ENCODE data around the gene UGT1A8.

Gene UGT1A8

DNA sequence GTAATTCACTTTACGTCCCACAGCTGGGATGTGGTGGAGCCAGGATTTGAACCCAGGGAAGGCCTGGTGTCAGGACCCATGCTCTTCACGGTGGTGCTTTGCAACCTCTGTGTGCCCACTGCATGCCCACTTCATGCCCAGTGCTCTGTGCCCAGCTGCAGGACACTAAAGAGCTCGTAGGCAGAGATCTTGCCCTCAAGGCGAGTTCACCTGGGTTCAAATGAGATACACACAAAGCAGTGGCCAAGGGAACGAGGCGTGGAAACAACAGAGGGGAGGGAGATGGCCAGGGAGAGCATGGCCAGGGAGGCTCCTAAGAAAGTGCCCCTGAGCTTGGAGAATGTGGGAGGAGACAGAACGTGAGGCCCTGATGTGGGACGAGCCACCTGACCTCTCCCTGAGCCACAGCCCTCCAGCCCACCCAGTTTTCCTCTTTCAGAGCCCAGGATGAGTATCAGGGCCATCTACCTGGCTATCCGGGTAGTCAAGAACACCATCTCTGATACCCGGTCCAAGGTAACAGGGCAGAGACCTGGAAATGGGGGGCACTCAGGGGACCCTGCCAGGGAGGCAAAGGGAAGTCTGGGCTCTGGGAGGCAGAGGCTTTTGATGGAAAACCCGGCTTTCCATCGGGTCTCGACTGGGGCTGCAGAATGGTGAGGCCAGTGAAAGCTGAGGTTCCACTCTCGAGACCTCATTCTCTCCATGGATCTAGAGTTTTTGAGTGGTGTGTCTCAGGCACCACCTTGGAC lies 181.1 kb downstream of the UGT1A8 start:
- DNase-seq (ENCODE audit: low read depth in 1 of 2, low spot score in 1 of 2) = no peak
- in situ Hi-C loops (cut with HindIII; ENCODE audit: low pct_unique_long_range_greater_than_20kb, low sequenced_read_pairs) = no loop called here
- no peak for TF ChIP-seq JUND (IDR thresholded peaks at IDR 0.05; ENCODE audit: low read depth)

DNA sequence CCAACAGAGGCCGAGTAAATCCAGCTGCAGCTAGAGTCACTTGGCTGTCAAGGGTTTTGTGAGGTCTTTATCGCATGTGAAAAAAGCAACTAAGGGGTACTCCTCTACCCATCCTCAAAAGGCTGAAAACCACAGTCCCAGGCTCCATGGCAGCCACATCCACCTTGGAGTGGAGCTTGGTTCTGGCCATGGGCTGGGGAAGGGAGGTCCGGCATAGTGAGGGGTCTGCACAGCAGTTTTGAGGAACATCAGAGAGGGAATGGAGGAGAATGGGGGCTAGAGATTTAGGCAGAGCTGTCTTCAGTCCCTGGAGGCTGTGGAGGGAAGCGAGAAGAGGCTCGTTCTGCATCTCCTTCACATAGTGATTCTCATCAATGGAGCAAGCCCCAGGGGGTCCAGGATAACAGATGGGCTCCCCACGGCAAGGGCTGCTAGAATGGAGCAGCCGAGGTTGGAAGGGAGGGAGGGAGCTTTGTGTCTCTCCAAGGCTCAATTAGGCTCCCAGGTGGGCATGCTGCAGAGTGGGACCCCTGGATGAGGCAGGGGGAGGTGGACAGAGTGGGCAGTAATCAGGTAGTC lies 181.7 kb downstream of the UGT1A8 start:
- no peak for TF ChIP-seq JUND (IDR thresholded peaks at IDR 0.05; ENCODE audit: low read depth)
- in situ Hi-C loops (cut with HindIII; ENCODE audit: low pct_unique_long_range_greater_than_20kb, low sequenced_read_pairs) = no loop called here
- no peak for DNase-seq (ENCODE audit: low read depth in 1 of 2, low spot score in 1 of 2)

GRCh38 chr2:233799716-233800115 lies 182.3 kb downstream of the UGT1A8 start:
- TF ChIP-seq JUND (IDR thresholded peaks at IDR 0.05; ENCODE audit: low read depth) = no peak
- no peak for DNase-seq (ENCODE audit: low read depth in 1 of 2, low spot score in 1 of 2)
- in situ Hi-C loops (cut with HindIII; ENCODE audit: low pct_unique_long_range_greater_than_20kb, low sequenced_read_pairs) = no loop called here

GRCh38 chr2:233800208-233800607 lies 182.8 kb downstream of the UGT1A8 start:
- no peak for DNase-seq (ENCODE audit: low read depth in 1 of 2, low spot score in 1 of 2)
- TF ChIP-seq JUND (IDR thresholded peaks at IDR 0.05; ENCODE audit: low read depth) = no peak
- in situ Hi-C loops (cut with HindIII; ENCODE audit: low pct_unique_long_range_greater_than_20kb, low sequenced_read_pairs) = no loop called here

DNA sequence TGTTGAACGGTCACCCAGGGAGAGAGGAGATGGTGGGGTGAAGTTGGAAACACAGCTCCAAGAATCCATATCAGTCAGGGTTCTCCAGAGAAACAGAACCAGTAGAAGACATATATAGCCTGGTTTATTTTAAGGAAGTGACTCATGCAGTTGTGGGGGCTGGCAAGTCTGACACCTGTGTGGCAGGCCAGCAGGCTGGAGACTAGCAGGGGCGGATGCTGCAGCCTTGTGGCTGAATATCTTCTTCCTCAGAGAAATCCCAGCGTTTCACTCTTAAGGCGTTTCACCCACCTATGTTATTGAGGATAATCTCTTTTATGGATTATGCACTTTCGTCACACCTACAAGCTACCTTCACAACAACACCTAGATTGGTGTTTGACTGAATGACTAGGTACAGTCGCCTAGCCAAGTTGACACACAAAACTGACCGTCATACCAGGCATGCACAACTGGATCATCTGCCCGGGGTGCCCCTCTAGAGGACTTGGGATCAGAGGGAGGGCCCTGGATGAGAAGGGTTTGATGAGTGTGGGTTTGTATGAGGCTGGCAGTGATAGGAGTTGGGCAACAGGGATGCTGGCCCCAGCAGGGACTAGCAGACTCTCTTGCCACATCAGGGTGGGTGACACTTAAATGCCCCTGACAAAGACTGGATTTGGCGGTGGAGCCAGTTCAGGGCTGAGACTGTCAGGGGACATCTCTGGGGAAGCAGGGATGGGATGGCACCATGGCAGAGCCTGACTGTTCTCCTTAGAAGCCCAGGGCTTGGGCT lies 184.1 kb downstream of the UGT1A8 start:
- TF ChIP-seq JUND (IDR thresholded peaks at IDR 0.05; ENCODE audit: low read depth) = no peak

GRCh38 chr2:233802132-233802815 lies 184.8 kb downstream of the UGT1A8 start:
- no peak for DNase-seq (ENCODE audit: low read depth in 1 of 2, low spot score in 1 of 2)
- TF ChIP-seq JUND (IDR thresholded peaks at IDR 0.05; ENCODE audit: low read depth) = no peak
- in situ Hi-C loops (cut with HindIII; ENCODE audit: low pct_unique_long_range_greater_than_20kb, low sequenced_read_pairs) = no loop called here

More for the DNA sequence above, 184.1 kb downstream of the UGT1A8 start:
- no peak for DNase-seq (ENCODE audit: low read depth in 1 of 2, low spot score in 1 of 2)
- in situ Hi-C loops (cut with HindIII; ENCODE audit: low pct_unique_long_range_greater_than_20kb, low sequenced_read_pairs) = no loop called here

DNA sequence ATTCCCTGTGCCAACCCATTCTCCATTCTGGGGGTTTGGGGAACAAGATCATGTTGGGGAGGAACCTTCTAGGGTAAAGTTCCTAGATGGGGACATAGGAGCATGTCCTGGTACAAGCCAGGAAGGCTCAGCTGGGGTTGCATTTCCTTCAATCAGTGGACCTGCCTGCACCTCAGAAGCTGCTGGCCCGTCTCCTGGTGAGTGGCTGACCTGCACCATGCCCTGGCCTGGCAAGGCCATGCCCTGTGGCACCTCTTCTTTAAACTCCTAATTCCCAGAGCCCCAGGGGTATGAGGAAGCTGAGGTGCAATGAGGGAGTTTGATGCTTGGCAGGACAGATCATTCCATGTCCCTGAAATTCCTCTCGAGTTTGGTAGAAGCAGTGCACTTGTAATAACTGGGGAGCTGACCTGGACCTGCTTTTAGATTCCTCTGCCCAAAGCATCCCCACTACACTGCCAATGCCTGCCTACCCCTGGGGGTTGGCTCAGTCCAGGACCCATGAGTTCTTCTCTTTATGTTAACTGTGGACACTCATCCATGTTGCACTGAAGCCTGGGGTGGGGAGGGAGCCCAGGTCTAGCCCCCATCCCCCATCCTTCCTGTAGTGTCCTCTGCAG lies 186.0 kb downstream of the UGT1A8 start:
- no peak for TF ChIP-seq JUND (IDR thresholded peaks at IDR 0.05; ENCODE audit: low read depth)
- in situ Hi-C loops (cut with HindIII; ENCODE audit: low pct_unique_long_range_greater_than_20kb, low sequenced_read_pairs) = no loop called here
- DNase-seq (ENCODE audit: low read depth in 1 of 2, low spot score in 1 of 2) = no peak

DNA sequence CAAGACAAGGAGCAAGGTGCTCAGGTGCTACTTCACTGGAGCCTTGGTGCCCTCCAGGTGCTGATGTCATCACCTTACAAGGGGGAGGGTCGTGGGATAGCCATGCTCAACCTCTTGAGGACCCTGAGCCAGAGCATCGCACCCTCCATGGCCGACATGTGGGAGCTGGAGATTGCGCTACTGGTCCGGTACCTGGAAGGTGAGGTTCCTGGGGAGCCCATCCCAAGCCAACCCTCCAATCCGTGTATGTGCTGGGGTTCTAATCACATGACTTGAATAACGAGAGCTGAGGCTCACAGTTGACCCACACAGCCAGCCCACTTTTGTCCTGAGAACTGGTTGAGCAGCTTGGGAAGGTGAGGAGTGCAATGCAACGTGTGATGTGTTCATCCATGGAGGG lies 186.6 kb downstream of the UGT1A8 start:
- no peak for DNase-seq (ENCODE audit: low read depth in 1 of 2, low spot score in 1 of 2)
- in situ Hi-C loops (cut with HindIII; ENCODE audit: low pct_unique_long_range_greater_than_20kb, low sequenced_read_pairs) = no loop called here

GRCh38 chr2:233807215-233807865 lies 189.9 kb downstream of the UGT1A8 start:
- in situ Hi-C loops (cut with HindIII; ENCODE audit: low pct_unique_long_range_greater_than_20kb, low sequenced_read_pairs) = no loop called here
- TF ChIP-seq JUND (IDR thresholded peaks at IDR 0.05; ENCODE audit: low read depth) = no peak

More for the DNA sequence above, 186.6 kb downstream of the UGT1A8 start:
- no peak for TF ChIP-seq JUND (IDR thresholded peaks at IDR 0.05; ENCODE audit: low read depth)

DNA sequence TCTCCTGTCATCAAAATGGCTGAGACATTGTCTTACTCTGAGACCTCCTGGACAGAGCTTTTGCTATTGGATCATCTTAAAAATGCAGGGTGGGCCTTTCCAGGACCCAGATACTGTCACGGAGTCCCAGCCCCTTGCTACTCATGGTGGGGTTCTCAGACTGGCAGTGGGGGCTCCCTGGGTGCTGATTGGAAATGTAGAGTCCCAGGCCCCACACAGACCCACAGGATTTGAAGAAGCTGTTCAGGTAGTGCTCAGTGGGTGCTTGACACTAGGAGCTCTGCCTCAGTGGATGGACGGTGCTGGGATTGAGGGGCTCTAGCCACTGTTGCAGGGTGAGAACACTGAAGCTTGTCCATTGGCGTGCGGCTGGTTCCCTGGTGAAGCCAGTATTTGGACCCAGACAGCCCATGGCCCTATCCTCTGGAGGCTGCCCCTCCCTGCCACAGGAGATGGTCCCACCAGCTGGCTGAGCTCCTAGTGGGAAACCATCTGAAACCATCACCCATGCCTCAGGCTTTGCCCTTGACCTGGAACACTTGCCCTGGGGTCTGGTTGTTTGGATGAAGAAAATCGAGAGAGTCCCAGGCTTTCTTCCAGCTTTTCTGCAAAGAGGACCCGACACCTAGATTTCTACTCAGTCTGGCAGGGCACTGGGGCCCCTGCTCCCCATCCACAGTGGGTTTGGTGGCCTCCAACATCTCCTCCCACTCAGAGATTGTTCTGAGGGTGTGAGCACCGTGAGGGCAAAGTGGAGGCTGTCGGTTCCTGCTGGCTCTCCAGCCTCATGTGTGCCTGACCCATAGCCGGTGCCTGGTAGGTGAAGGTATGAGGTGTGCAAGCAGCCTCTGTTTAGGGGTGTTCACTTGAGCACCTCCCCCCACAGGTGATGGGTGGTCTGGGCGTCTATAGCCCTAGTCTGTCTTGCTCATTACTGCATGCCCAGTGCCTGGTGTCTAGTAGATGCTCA lies 190.8 kb downstream of the UGT1A8 start:
- no peak for TF ChIP-seq JUND (IDR thresholded peaks at IDR 0.05; ENCODE audit: low read depth)
- DNase-seq (ENCODE audit: low read depth in 1 of 2, low spot score in 1 of 2) = no peak
- in situ Hi-C loops (cut with HindIII; ENCODE audit: low pct_unique_long_range_greater_than_20kb, low sequenced_read_pairs) = no loop called here

More at GRCh38 chr2:233807215-233807865, 189.9 kb downstream of the UGT1A8 start:
- DNase-seq (ENCODE audit: low read depth in 1 of 2, low spot score in 1 of 2) = no peak

GRCh38 chr2:233810385-233810784 lies 193.0 kb downstream of the UGT1A8 start:
- in situ Hi-C loops (cut with HindIII; ENCODE audit: low pct_unique_long_range_greater_than_20kb, low sequenced_read_pairs) = no loop called here
- TF ChIP-seq JUND (IDR thresholded peaks at IDR 0.05; ENCODE audit: low read depth) = no peak
- no peak for DNase-seq (ENCODE audit: low read depth in 1 of 2, low spot score in 1 of 2)

Measured in T47D (cell line).